Raji (cell line): ENCODE results near the gene ATP10B.

Experiments
- POLR2A ChIP-seq: IDR thresholded peaks from 2 replicates; pipeline ENCODE4 v1.6.1; 2011; ENCODE audit warnings: low read depth, low read length, control low read depth; ENCODE audit not compliant: insufficient read depth

ATP10B gene

GRCh38 chr5:160774666-160775315, 77.2 kb downstream of the ATP10B start:
- TF ChIP-seq POLR2A = no peak

- no peak for TF ChIP-seq POLR2A
These were observed 78.2 kb downstream of the ATP10B start for GRCh38 chr5:160773646-160774410.

- TF ChIP-seq POLR2A = no peak
These were observed 79.2 kb downstream of the ATP10B start for GRCh38 chr5:160772854-160773253.

GRCh38 chr5:160770718-160771117, 81.3 kb downstream of the ATP10B start:
- no peak for TF ChIP-seq POLR2A

GRCh38 chr5:160769301-160769700, 82.7 kb downstream of the ATP10B start:
- TF ChIP-seq POLR2A = no peak

- no peak for TF ChIP-seq POLR2A
These were observed 84.9 kb downstream of the ATP10B start for GRCh38 chr5:160767062-160767461.

- TF ChIP-seq POLR2A = no peak
These were observed 92.0 kb downstream of the ATP10B start for GRCh38 chr5:160760008-160760407.

- no peak for TF ChIP-seq POLR2A
These were observed 94.8 kb downstream of the ATP10B start for GRCh38 chr5:160757194-160757593.

GRCh38 chr5:160750938-160751657, 100.9 kb downstream of the ATP10B start:
- TF ChIP-seq POLR2A = no peak

- no peak for TF ChIP-seq POLR2A
These were observed 102.3 kb downstream of the ATP10B start for GRCh38 chr5:160749682-160750081.

- TF ChIP-seq POLR2A = no peak
These were observed 103.0 kb downstream of the ATP10B start for GRCh38 chr5:160749026-160749425.

- TF ChIP-seq POLR2A = no peak
These were observed 104.0 kb downstream of the ATP10B start for GRCh38 chr5:160747987-160748386.

GRCh38 chr5:160747559-160747958, 104.5 kb downstream of the ATP10B start:
- no peak for TF ChIP-seq POLR2A

- TF ChIP-seq POLR2A = no peak
These were observed 107.5 kb downstream of the ATP10B start for GRCh38 chr5:160744268-160745101.

GRCh38 chr5:160743027-160743426, 109.0 kb downstream of the ATP10B start:
- no peak for TF ChIP-seq POLR2A
